Measurements from ENCODE around the gene MECR. TPM values are rescaled to one million over a fixed set of nuclear protein-coding genes. Genes with fewer than 3 reads are reported as not detected.

Gene MECR
- total and polyA plus RNA-seq, 2 experiments from 2014 or later, result 25.7 to 32.3 TPM

- no peak overlapping the region for H3K27ac Mint-ChIP-seq
- H3K36me3 ChIP-seq (ENCODE audit: insufficient read depth), result peaks cover 24% of the 10 kb centered on the region
Measured at GRCh38 chr1:29144178-29144577, 86.6 kb downstream of the MECR start.

More at GRCh38 chr1:29144178-29144577, 86.6 kb downstream of the MECR start:
- Mint-ChIP-seq H3K4me1 (no peaks in the 10 kb centered on the region; the same call in 1 of the 3 replicates), H3K36me3 (ENCODE audit: low read depth) (peaks cover 62% of the 10 kb centered on the region), H3K4me3 (no peak overlapping the region), H3K27me3 (ENCODE audit: insufficient read depth, low read depth, poor library complexity) (peaks cover 9% of the 10 kb centered on the region), H3K9me3 (peaks cover 2% of the 10 kb centered on the region; the same call in 1 of the 3 replicates)
- no peak overlapping the region for H3K27ac ChIP-seq (ENCODE audit: low read depth)
- peaks cover 10% of the 10 kb centered on the region; the same call in 1 of the 2 replicates for H4K20me1 ChIP-seq (replicated peaks; ENCODE audit: insufficient read depth)
- no peak overlapping the region for H2AFZ ChIP-seq
- H3K4me2 ChIP-seq, result no peak overlapping the region
- no peak for ATAC-seq
- no peaks in the 10 kb centered on the region for H3K27me3 ChIP-seq (ENCODE audit: insufficient read depth)
- TF ChIP-seq ZNF462 (CRISPR knock-in tag; IDR thresholded peaks at IDR 0.05) (no peak), STAT1 (IDR thresholded peaks at IDR 0.05; ENCODE audit: unreplicated experiment) (no peak), CTCF (conservative IDR thresholded peaks at IDR 0.05; ENCODE audit: low read depth in 2 of 2) (no peak), REST (IDR thresholded peaks at IDR 0.05; ENCODE audit: unreplicated experiment) (no peak), POLR2AphosphoS5 (IDR thresholded peaks at IDR 0.05; ENCODE audit: low read depth) (0 out of 2 replicates have a peak, but pooled peaks have one; percentile 6)
- H3K79me2 ChIP-seq (replicated peaks; ENCODE audit: insufficient read depth), result no peaks in the 10 kb centered on the region
- DNase-seq (ENCODE audit: low spot score), result no peak
- H3K9me2 ChIP-seq (ENCODE audit: insufficient read depth), result no peaks in the 10 kb centered on the region
- H3K4me3 ChIP-seq, result no peak overlapping the region
- no peaks in the 10 kb centered on the region for H3K4me1 ChIP-seq (ENCODE audit: insufficient read depth)
- H3F3A ChIP-seq (replicated peaks; ENCODE audit: low read depth), result 0 out of 2 replicates have a peak, but pooled peaks cover 3% of the 10 kb centered on the region
